CD4-positive, CD25-positive, alpha-beta regulatory T cell (primary cell): ENCODE results near the gene IL32. TPM values are rescaled to one million over a fixed set of nuclear protein-coding genes. Genes with fewer than 3 reads are reported as not detected.

ENCODE experiments used
- ATAC-seq, 2 donors: fragments of 150-1000 bp; cut with Tn5 transposase; one replicate each; pipeline ENCODE4 v1.10.0; 2021; ENCODE audit warnings: low read depth in 2 of 2, moderate number of reproducible peaks in 2 of 2, moderate library complexity in 1 of 2
- DNase-seq, 3 donors: peaks; one replicate each; pipeline versions ENCODE4 v3.0.0 to v3.0.0-alpha.2; 2012 to 2022; ENCODE audit warnings: mixed read lengths in 1 of 3
- H3K27ac ChIP-seq: one replicate; pipeline ENCODE4 v1.7.0; 2013; ENCODE audit warnings: mild to moderate bottlenecking, low read length; ENCODE audit not compliant: insufficient read depth, poor library complexity, severe bottlenecking
- H3K27me3 ChIP-seq: one replicate; pipeline ENCODE4 v1.7.0; 2013; ENCODE audit warnings: low read length; ENCODE audit not compliant: control insufficient read depth, insufficient read depth
- H3K36me3 ChIP-seq: one replicate; pipeline ENCODE4 v1.7.0; 2013; ENCODE audit warnings: mild to moderate bottlenecking, low read length, moderate library complexity; ENCODE audit not compliant: control insufficient read depth, insufficient read depth
- H3K4me1 ChIP-seq: 2 replicates; pipeline ENCODE4 v1.7.0; 2013; ENCODE audit warnings: mild to moderate bottlenecking, low read length; ENCODE audit not compliant: insufficient read depth, control insufficient read depth, poor library complexity, severe bottlenecking
- H3K4me3 ChIP-seq: one replicate; pipeline ENCODE4 v1.7.0; 2013; ENCODE audit warnings: low read depth, mild to moderate bottlenecking, low read length, moderate library complexity
- H3K9me3 ChIP-seq, 2 experiments: 1 replicate in 1 of 2; 2 replicates in 1 of 2; pipeline ENCODE4 v1.7.0; 2013; ENCODE audit warnings: low read length in 2 of 2, mild to moderate bottlenecking in 1 of 2, moderate library complexity in 1 of 2; ENCODE audit not compliant: control insufficient read depth in 2 of 2
- H3K27ac Mint-ChIP-seq, 3 donors: one replicate each; pipeline ENCODE4 v1.8.0; 2020 to 2022; ENCODE audit warnings: mild to moderate bottlenecking in 3 of 3, mixed read lengths in 3 of 3, moderate library complexity in 2 of 3
- H3K27me3 Mint-ChIP-seq: one replicate; pipeline ENCODE4 v1.8.0; 2022; ENCODE audit warnings: mild to moderate bottlenecking, mixed read lengths
- H3K36me3 Mint-ChIP-seq: one replicate; pipeline ENCODE4 v1.8.0; 2020; ENCODE audit warnings: mixed read lengths
- H3K4me1 Mint-ChIP-seq, 4 donors: one replicate each; pipeline ENCODE4 v1.8.0; 2020 to 2022; ENCODE audit warnings: mixed read lengths in 4 of 4, mild to moderate bottlenecking in 1 of 4
- H3K4me3 Mint-ChIP-seq, 4 donors: one replicate each; pipeline ENCODE4 v1.8.0; 2020 to 2022; ENCODE audit warnings: mild to moderate bottlenecking in 4 of 4, mixed read lengths in 4 of 4, moderate library complexity in 3 of 4
- H3K9me3 Mint-ChIP-seq, 7 donors: one replicate each; pipeline ENCODE4 v1.8.0; 2020 to 2022; ENCODE audit warnings: mixed read lengths in 7 of 7, mild to moderate bottlenecking in 3 of 7, moderate library complexity in 2 of 7
- polyA plus RNA-seq, 4 donors: library from polyadenylated mRNA; unstranded; fragments of 300-500 nt; fragmentation: Illumina TruSeq; gene quantifications; one replicate each; pipeline ENCODE4 v1.2.3, GENCODE V29; 2021
- total RNA-seq: library from RNA; stranded (reverse); gene quantifications from one replicate; pipeline ENCODE4 v1.2.3, GENCODE V29; 2022

Gene IL32
- total and polyA plus RNA-seq, 5 donors from 2014 or later = 1,611 to 6,021 (median 3,657) TPM

DNA sequence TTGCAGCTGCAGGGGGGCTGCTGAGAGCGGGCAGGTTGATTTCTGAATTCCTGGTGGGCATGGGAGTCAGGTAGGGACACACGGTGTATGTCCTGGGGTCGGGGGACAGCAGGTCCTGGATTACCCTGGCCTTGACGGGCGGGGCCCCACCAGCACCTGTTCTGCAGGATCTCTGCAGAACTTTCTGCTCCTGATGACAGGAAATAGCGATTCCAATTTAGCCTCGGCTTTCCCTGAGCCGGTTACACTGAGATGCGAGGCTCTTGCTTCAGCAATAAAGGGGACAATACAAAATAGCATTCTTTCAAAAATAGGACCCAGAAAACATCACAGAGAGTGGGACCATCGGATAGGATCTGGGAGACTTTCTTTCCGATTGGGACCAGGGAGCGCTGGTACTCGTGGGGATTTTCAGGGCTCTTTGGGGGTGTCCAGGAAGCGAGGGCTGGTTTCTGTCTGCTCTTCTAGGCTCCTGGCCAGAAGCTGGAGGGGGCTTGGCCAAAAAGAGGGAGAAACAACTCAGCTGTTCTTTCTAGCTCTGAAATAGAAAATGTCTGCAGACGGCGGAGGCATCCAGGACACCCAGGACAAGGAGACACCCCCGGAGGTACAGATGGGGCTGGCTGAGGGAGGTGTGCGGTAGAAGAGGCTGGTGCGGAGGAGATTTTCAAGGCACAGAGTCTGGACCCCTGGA, 47.6 kb downstream of the IL32 start:
- no peaks in the 10 kb centered on the region for H3K27me3 ChIP-seq
- Mint-ChIP-seq H3K9me3 (no peaks in the 10 kb centered on the region), H3K27ac (no peak overlapping the region), H3K27me3 (peaks cover 6% of the 10 kb centered on the region), H3K4me1 (peaks cover 0 to 4% (median 1%) of the 10 kb centered on the region in 4 donors), H3K36me3 (peaks cover 5% of the 10 kb centered on the region), H3K4me3 (peak overlapping the region in 1 of 4 donors; percentile 35)
- DNase-seq (no peak), ATAC-seq (no peak)
- no peaks in the 10 kb centered on the region for H3K36me3 ChIP-seq
- H3K4me3 ChIP-seq = no peak overlapping the region
- H3K27ac ChIP-seq = no peak overlapping the region
- H3K9me3 ChIP-seq = no peaks in the 10 kb centered on the region
- H3K4me1 ChIP-seq = no peaks in the 10 kb centered on the region

DNA sequence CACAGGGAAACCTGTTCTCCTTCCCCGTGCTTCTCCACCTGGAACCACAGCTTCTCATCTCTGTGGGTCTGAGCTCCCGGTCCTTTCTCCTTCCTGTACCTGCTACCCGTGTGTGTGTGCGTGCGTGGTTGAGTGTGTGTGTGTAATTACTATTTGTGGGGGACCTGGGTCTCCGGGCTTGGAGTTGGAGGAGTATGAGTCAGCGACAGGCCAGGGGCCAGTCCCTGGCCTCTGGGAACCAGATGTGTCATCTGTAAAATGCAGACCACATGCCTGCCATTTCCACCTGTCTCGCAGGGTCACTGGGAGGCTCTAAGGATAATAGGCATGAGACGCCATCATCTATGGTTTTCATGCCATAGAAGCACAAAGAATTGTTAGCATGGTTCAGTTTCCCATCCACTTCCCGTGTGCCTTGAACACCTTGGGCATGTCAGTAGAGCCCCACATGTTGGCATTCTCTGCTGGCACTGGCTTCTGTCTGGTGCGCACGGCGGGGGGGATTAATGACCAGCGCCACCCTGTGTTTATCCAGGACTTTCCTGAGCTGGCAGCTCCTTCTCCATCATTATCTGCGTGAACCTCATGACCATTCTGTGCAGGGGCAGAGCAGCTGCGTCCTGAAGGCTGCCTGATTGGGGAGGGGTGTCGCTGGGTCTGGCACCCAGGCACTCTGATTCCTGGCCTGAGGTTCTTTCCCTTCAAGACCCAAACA, 48.5 kb downstream of the IL32 start:
- peaks cover 0 to 4% (median 1%) of the 10 kb centered on the region in 4 donors for H3K4me1 Mint-ChIP-seq
- no peak overlapping the region for H3K4me3 Mint-ChIP-seq
- no peak overlapping the region for H3K27ac Mint-ChIP-seq
- H3K27me3 Mint-ChIP-seq = peaks cover 6% of the 10 kb centered on the region
- H3K4me3 ChIP-seq = no peak overlapping the region
- no peaks in the 10 kb centered on the region for H3K27me3 ChIP-seq
- DNase-seq = no peak
- ATAC-seq = no peak
- H3K27ac ChIP-seq = no peak overlapping the region
- no peaks in the 10 kb centered on the region for H3K9me3 ChIP-seq
- H3K36me3 Mint-ChIP-seq = peaks cover 5% of the 10 kb centered on the region
- no peaks in the 10 kb centered on the region for H3K36me3 ChIP-seq
- H3K9me3 Mint-ChIP-seq = no peaks in the 10 kb centered on the region
- no peaks in the 10 kb centered on the region for H3K4me1 ChIP-seq

DNA sequence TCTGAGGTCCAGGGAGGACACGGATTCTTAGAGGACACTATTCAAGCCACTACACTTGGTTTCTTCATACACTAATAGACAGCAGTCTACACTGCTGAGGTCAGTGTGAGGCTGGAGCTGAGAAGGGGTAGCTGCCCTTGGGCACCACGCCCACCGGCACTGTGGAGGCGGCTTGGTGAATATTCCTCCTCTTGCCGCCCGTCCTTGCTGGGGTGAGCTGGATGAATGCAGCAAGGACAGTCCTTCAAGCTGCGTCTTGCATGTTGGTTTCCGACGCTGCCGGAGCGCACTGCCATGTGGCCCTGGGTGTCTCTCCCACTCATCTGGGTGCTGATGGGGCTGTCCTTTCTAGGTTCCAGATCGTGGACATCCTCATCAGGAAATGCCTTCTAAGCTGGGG, 49.6 kb downstream of the IL32 start:
- no peak overlapping the region for H3K27ac Mint-ChIP-seq
- no peak for ATAC-seq
- peaks cover 0 to 4% (median 0%) of the 10 kb centered on the region in 4 donors for H3K4me1 Mint-ChIP-seq
- no peak for DNase-seq
- no peak overlapping the region for H3K4me3 Mint-ChIP-seq
- no peaks in the 10 kb centered on the region for H3K9me3 ChIP-seq
- no peaks in the 10 kb centered on the region for H3K27me3 ChIP-seq
- H3K4me1 ChIP-seq = no peaks in the 10 kb centered on the region
- H3K27ac ChIP-seq = no peak overlapping the region
- H3K27me3 Mint-ChIP-seq = peaks cover 6% of the 10 kb centered on the region
- no peaks in the 10 kb centered on the region for H3K36me3 ChIP-seq
- H3K9me3 Mint-ChIP-seq = no peaks in the 10 kb centered on the region
- no peak overlapping the region for H3K4me3 ChIP-seq
- H3K36me3 Mint-ChIP-seq = peaks cover 5% of the 10 kb centered on the region

DNA sequence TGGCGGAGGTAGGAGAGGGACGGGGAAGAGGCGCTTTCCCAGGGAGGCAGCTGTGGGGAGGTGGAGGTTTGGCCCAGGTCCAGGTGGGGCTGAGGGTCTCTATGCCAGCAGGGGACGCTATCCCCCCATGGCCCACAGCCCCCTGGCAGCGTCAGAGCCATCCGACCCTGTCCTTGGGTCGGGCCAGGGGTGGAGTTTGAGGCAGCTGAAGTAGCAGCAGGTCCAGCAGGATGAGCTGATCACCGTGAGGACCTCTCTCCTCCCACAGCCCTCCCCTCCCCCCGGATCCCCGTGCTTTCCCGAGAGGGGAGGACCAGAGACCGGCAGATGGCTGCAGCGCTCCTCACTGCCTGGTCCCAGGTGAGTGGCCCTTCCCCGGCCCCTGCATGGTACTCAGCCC, 50.1 kb downstream of the IL32 start:
- no peak overlapping the region for H3K4me3 ChIP-seq
- Mint-ChIP-seq H3K36me3 (peaks cover 5% of the 10 kb centered on the region), H3K4me1 (peaks cover 0 to 4% (median 0%) of the 10 kb centered on the region in 4 donors), H3K4me3 (no peak overlapping the region), H3K27me3 (peaks cover 6% of the 10 kb centered on the region), H3K9me3 (no peaks in the 10 kb centered on the region), H3K27ac (no peak overlapping the region)
- no peak overlapping the region for H3K27ac ChIP-seq
- H3K4me1 ChIP-seq = no peaks in the 10 kb centered on the region
- no peak for ATAC-seq
- H3K36me3 ChIP-seq = no peaks in the 10 kb centered on the region
- DNase-seq = no peak
- H3K9me3 ChIP-seq = no peaks in the 10 kb centered on the region
- no peaks in the 10 kb centered on the region for H3K27me3 ChIP-seq

DNA sequence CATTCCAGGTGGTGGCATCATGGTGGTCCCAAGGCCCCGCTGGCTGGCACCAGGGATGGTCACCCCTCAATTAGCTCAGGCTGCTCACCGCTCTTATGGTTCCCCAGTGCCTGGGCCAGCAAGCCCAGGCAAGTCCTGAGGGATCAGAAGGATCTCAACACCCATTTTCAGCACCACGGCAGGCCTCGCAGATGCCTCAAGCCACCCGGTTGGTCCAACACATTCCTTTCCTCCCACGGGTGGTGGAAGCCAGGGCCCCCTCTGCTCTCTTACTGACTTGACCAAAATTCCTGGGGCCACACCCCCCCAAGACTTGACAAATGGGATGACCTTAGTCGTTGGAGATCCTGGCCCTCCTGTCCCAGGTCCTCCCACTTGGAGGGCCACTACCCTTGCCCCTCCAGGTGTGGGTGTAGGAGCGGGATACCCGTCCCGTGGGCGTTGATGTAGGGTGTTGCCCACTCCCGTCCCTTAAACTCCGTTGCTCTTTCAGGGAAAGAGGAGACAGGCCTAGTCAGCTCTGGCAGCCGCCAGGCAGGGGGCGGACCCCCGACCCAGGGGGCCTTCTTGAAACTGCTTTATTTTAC, 52.9 kb downstream of the IL32 start:
- H3K4me3 Mint-ChIP-seq = no peak overlapping the region
- no peak overlapping the region for H3K4me3 ChIP-seq
- no peaks in the 10 kb centered on the region for H3K36me3 Mint-ChIP-seq
- peaks cover 1% of the 10 kb centered on the region for H3K4me1 ChIP-seq
- no peaks in the 10 kb centered on the region for H3K27me3 Mint-ChIP-seq
- no peaks in the 10 kb centered on the region for H3K36me3 ChIP-seq
- ATAC-seq (no peak), DNase-seq (no peak)
- H3K4me1 Mint-ChIP-seq = peaks cover 0 to 9% (median 2%) of the 10 kb centered on the region in 4 donors
- H3K9me3 Mint-ChIP-seq = no peaks in the 10 kb centered on the region
- H3K27ac Mint-ChIP-seq = peak overlapping the region in 1 of 3 donors; percentile 74
- no peaks in the 10 kb centered on the region for H3K27me3 ChIP-seq
- no peak overlapping the region for H3K27ac ChIP-seq
- H3K9me3 ChIP-seq = no peaks in the 10 kb centered on the region

DNA sequence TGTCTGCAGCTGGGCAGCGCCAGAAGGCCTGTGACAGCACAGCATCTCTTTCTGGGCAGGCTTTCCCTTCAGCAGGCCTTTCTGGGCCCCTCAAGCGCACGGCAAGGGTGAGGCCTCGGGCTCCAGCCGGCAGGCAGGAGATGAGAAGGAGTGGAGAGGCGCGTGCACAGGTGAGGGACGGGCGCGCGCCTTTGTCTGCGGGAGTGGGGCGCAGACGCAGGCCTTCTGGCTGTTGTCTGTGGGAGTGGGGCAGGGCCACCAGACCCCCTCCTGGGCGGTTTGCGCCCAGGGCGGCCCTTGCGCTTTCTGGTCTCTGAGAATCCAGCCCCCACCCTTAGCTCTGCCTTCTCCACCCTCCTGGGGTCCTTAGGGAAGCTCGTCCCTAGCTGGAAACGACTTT, 53.4 kb downstream of the IL32 start:
- no peak for DNase-seq
- no peaks in the 10 kb centered on the region for H3K27me3 ChIP-seq
- no peak overlapping the region for H3K4me3 Mint-ChIP-seq
- H3K4me1 ChIP-seq = peaks cover 7% of the 10 kb centered on the region
- H3K9me3 Mint-ChIP-seq = no peaks in the 10 kb centered on the region
- no peak for ATAC-seq
- no peaks in the 10 kb centered on the region for H3K36me3 Mint-ChIP-seq
- H3K9me3 ChIP-seq = no peaks in the 10 kb centered on the region
- no peak overlapping the region for H3K4me3 ChIP-seq
- H3K36me3 ChIP-seq = no peaks in the 10 kb centered on the region
- no peak overlapping the region for H3K27ac ChIP-seq
- no peaks in the 10 kb centered on the region for H3K27me3 Mint-ChIP-seq
- peaks cover 0 to 14% (median 4%) of the 10 kb centered on the region in 4 donors for H3K4me1 Mint-ChIP-seq
- H3K27ac Mint-ChIP-seq = peak overlapping the region in 1 of 3 donors; percentile 74
